Caco-2 (cell line): ENCODE measurements around the gene SMC3. TPM values are rescaled to one million over a fixed set of nuclear protein-coding genes. Genes with fewer than 3 reads are reported as not detected.

ENCODE experiments used
- BruUV-seq: library from RNA; stranded (reverse); fragments of 400-500 nt; replicated peaks from 2 replicates; lab custom pipeline; 2021; lab: Mats Ljungman, UMichigan
- CTCF ChIA-PET: fragments of 300-600 bp; sonication (Branson Sonifier 250); formaldehyde crosslinking; loops from one replicate; lab custom pipeline; 2022; ENCODE audit warnings: antibody characterized with exemption; lab: Charles Lee
- POLR2A ChIA-PET: fragments of 300-600 bp; sonication (Branson Sonifier 250); formaldehyde crosslinking; loops from one replicate; lab custom pipeline; 2022; ENCODE audit warnings: antibody characterized with exemption; lab: Charles Lee
- DNase-seq, 2 experiments: peaks; one replicate each; pipeline versions ENCODE4 v3.0.0 to v3.0.0-alpha.2; 2020 to 2022
- H3K27me3 ChIP-seq: replicated peaks from 2 replicates; pipeline ENCODE4 v1.6.0; 2011; ENCODE audit warnings: low read length; ENCODE audit not compliant: control insufficient read depth, insufficient read depth
- H3K36me3 ChIP-seq: 2 replicates; pipeline ENCODE4 v1.5.1; 2011; ENCODE audit warnings: low read length; ENCODE audit not compliant: control insufficient read depth, insufficient read depth
- H3K4me1 ChIP-seq: fragments of 250-450 bp; sonication (Bioruptor Pico); 2 replicates; pipeline ENCODE4 v1.5.1; 2020; ENCODE audit warnings: mild to moderate bottlenecking
- H3K4me3 ChIP-seq: 2 replicates; pipeline ENCODE4 v1.5.1; 2011; ENCODE audit warnings: low read depth, mild to moderate bottlenecking, control low read depth, low read length
- H3K9me3 ChIP-seq: fragments of 250-450 bp; sonication (Bioruptor Pico); 2 replicates; pipeline ENCODE4 v1.5.1; 2020; ENCODE audit warnings: mild to moderate bottlenecking, moderate library complexity
- H3K27ac Mint-ChIP-seq: one replicate; pipeline ENCODE4 v1.8.0; 2022; ENCODE audit warnings: mixed read lengths; ENCODE audit not compliant: unreplicated experiment
- H3K27me3 Mint-ChIP-seq: one replicate; pipeline ENCODE4 v1.8.0; 2022; ENCODE audit warnings: mixed read lengths; ENCODE audit not compliant: insufficient read depth, unreplicated experiment
- H3K36me3 Mint-ChIP-seq: one replicate; pipeline ENCODE4 v1.8.0; 2022; ENCODE audit warnings: mild to moderate bottlenecking, mixed read lengths; ENCODE audit not compliant: insufficient read depth, unreplicated experiment
- H3K4me1 Mint-ChIP-seq: one replicate; pipeline ENCODE4 v1.8.0; 2022; ENCODE audit warnings: low read depth, mixed read lengths; ENCODE audit not compliant: unreplicated experiment
- H3K4me3 Mint-ChIP-seq: one replicate; pipeline ENCODE4 v1.8.0; 2022; ENCODE audit warnings: mild to moderate bottlenecking, moderate library complexity, mixed read lengths; ENCODE audit not compliant: unreplicated experiment
- H3K9me3 Mint-ChIP-seq: one replicate; pipeline ENCODE4 v1.8.0; 2022; ENCODE audit warnings: mixed read lengths; ENCODE audit not compliant: unreplicated experiment
- intact Hi-C: fragments of 100-400 bp; cut with micrococcal nuclease; formaldehyde crosslinking; loops from one replicate; pipeline ENCODE4 v1.10.0; 2022; ENCODE audit not compliant: unreplicated experiment
- total RNA-seq: library from RNA; stranded (reverse); gene quantifications from 2 replicates; pipeline ENCODE4 v1.2.3, GENCODE V29; 2022
- TF ChIP-seq, protein P1 (sequence below), 2 experiments: fragments of 200-600 bp in 1 of 2; IDR thresholded peaks; 1 replicate in 1 of 2; 2 replicates in 1 of 2; pipeline versions ENCODE4 v1.5.1 to v1.8.0; 2011 to 2022; ENCODE audit warnings: antibody characterized with exemption in 1 of 2, control low read depth in 1 of 2, inconsistent platforms in 1 of 2, low read depth in 1 of 2, low read length in 1 of 2, mild to moderate bottlenecking in 1 of 2, moderate library complexity in 1 of 2; ENCODE audit not compliant: insufficient read depth in 1 of 2, severe bottlenecking in 1 of 2, unreplicated experiment in 1 of 2

Gene SMC3
- total RNA-seq, 1 experiment from 2014 or later: 95.7 TPM

DNA sequence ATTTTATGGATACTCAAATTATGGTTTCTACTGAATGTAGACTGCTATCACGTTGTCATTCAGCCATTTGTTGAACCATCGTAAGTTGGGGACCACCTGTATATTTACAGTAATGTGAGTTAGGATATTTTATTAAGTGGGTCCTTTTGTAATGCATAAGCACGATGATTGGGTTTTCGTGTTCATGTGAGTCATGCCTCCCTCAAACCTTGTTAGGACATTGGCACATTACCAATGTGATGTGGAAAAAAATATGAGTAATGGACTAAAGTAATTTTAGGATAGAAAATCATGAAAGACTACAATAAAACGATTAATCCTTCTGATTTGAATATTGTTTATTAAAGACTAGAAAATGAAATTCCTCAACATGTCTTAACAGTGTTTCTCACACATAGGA lies 8.7 kb downstream of the SMC3 start:
- peaks cover 14% of the 10 kb centered on the region for H3K4me1 Mint-ChIP-seq
- no peak overlapping the region for H3K27ac Mint-ChIP-seq
- 0 out of 2 replicates have a peak, but pooled peaks cover under 1% of the 10 kb centered on the region for H3K4me1 ChIP-seq
- H3K27me3 ChIP-seq: no peaks in the 10 kb centered on the region
- H3K36me3 Mint-ChIP-seq: peaks cover 64% of the 10 kb centered on the region
- no peaks in the 10 kb centered on the region for H3K27me3 Mint-ChIP-seq
- no peaks in the 10 kb centered on the region for H3K9me3 ChIP-seq
- TF ChIP-seq, protein P1, sequence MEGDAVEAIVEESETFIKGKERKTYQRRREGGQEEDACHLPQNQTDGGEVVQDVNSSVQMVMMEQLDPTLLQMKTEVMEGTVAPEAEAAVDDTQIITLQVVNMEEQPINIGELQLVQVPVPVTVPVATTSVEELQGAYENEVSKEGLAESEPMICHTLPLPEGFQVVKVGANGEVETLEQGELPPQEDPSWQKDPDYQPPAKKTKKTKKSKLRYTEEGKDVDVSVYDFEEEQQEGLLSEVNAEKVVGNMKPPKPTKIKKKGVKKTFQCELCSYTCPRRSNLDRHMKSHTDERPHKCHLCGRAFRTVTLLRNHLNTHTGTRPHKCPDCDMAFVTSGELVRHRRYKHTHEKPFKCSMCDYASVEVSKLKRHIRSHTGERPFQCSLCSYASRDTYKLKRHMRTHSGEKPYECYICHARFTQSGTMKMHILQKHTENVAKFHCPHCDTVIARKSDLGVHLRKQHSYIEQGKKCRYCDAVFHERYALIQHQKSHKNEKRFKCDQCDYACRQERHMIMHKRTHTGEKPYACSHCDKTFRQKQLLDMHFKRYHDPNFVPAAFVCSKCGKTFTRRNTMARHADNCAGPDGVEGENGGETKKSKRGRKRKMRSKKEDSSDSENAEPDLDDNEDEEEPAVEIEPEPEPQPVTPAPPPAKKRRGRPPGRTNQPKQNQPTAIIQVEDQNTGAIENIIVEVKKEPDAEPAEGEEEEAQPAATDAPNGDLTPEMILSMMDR (IDR thresholded peaks at IDR 0.05; ENCODE audit: insufficient read depth in 1 of 2, low read depth in 1 of 2, low read length in 1 of 2, severe bottlenecking in 1 of 2, unreplicated experiment in 1 of 2): no peak
- H3K4me3 Mint-ChIP-seq: no peak overlapping the region
- DNase-seq: no peak
- H3K4me3 ChIP-seq: no peak overlapping the region
- H3K36me3 ChIP-seq: no peaks in the 10 kb centered on the region; the same call in 1 of the 2 replicates
- intact Hi-C loops: no loop called here
- ChIA-PET POLR2A (no interaction called here), CTCF (no interaction called here)
- BruUV-seq: no TSS peak
- H3K9me3 Mint-ChIP-seq: no peaks in the 10 kb centered on the region

DNA sequence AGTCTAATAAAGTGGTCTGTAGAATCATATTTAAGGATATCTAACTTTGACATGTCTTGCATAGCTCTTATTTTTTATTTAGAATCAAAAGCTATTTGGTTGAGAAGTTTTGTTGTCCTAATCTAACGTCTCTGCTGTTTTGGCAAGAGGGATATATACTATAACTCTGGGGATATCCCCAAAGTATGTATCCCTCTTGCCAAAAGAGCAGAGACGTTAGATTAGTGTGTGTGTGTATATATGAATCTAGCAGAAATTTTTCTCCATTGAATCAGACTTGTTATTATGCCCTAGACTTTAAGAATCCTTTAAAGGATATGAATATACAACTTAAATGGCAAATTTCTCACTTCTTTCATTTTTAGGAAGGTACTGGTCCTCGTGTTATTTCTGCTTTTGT lies 9.6 kb downstream of the SMC3 start:
- CTCF ChIA-PET: no interaction called here

DNA sequence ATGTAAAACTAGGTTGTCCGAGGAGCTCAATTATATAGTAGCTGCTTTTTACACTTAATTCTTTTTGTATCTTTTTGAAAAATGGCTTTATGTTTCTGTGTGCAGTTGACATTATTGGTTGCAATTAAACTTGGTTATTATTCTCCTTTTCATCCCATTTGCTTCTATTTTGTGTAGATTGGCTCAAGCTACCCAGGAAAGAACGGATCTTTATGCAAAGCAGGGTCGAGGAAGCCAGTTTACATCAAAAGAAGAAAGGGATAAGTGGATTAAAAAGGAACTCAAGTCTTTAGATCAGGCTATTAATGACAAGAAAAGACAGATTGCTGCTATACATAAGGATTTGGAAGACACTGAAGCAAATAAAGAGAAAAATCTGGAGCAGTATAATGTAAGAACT lies 16.5 kb downstream of the SMC3 start:
- intact Hi-C loops: no loop called here
- no TSS peak for BruUV-seq
- no peak overlapping the region for H3K4me3 Mint-ChIP-seq

More for the DNA sequence above, 9.6 kb downstream of the SMC3 start:
- Histone ChIP-seq H3K36me3 (no peaks in the 10 kb centered on the region; the same call in 1 of the 2 replicates), H3K4me1 (no peaks in the 10 kb centered on the region), H3K4me3 (no peak overlapping the region), H3K9me3 (no peaks in the 10 kb centered on the region), H3K27me3 (no peaks in the 10 kb centered on the region)
- no peak overlapping the region for H3K4me3 Mint-ChIP-seq
- TF ChIP-seq, protein P1 (IDR thresholded peaks at IDR 0.05; ENCODE audit: insufficient read depth in 1 of 2, low read depth in 1 of 2, low read length in 1 of 2, severe bottlenecking in 1 of 2, unreplicated experiment in 1 of 2): no peak
- intact Hi-C loops: no loop called here
- no TSS peak for BruUV-seq
- no peaks in the 10 kb centered on the region for H3K9me3 Mint-ChIP-seq
- DNase-seq: no peak
- H3K27me3 Mint-ChIP-seq: no peaks in the 10 kb centered on the region
- POLR2A ChIA-PET: no interaction called here
- H3K27ac Mint-ChIP-seq: no peak overlapping the region
- peaks cover 13% of the 10 kb centered on the region for H3K4me1 Mint-ChIP-seq
- H3K36me3 Mint-ChIP-seq: peaks cover 69% of the 10 kb centered on the region

More for the DNA sequence above, 16.5 kb downstream of the SMC3 start:
- Histone ChIP-seq H3K4me1 (no peaks in the 10 kb centered on the region), H3K9me3 (no peaks in the 10 kb centered on the region), H3K36me3 (peaks cover 1% of the 10 kb centered on the region), H3K27me3 (no peaks in the 10 kb centered on the region), H3K4me3 (no peak overlapping the region)
- peaks cover 95% of the 10 kb centered on the region for H3K36me3 Mint-ChIP-seq
- peaks cover 6% of the 10 kb centered on the region for H3K4me1 Mint-ChIP-seq
- no peak overlapping the region for H3K27ac Mint-ChIP-seq
- no peaks in the 10 kb centered on the region for H3K27me3 Mint-ChIP-seq
- POLR2A ChIA-PET: interaction anchor here (1.3 kb wide), 1 partner anchor 279 kb away, joined by 5 read pairs; the partner anchor contains the start of gene SMNDC1
- TF ChIP-seq, protein P1 (IDR thresholded peaks at IDR 0.05; ENCODE audit: insufficient read depth in 1 of 2, low read depth in 1 of 2, low read length in 1 of 2, severe bottlenecking in 1 of 2, unreplicated experiment in 1 of 2): no peak
- no peaks in the 10 kb centered on the region for H3K9me3 Mint-ChIP-seq
- CTCF ChIA-PET: interaction anchor here (0.6 to 1.4 kb wide), 3 partner anchors 15 to 133 kb away, joined by 4 to 6 read pairs (median 6); no protein-coding TSS in a partner anchor
- DNase-seq: no peak
